Right lobe of liver (tissue), 6 donors: ENCODE results near the gene TTC19. TPM values are rescaled to one million over a fixed set of nuclear protein-coding genes. Genes with fewer than 3 reads are reported as not detected.

Source experiments
- ATAC-seq, 4 donors: fragments of 200-7000 bp; cut with Tn5 transposase; one replicate each; pipeline ENCODE4 v1.9.1; 2020; ENCODE audit warnings: mild to moderate bottlenecking in 4 of 4, moderate library complexity in 4 of 4
- DNase-seq, 3 donors: peaks; one replicate each; pipeline ENCODE4 v3.0.0-alpha.2; 2020
- H3K27ac ChIP-seq, 3 donors: fragments of 200-600 bp; one replicate each; pipeline ENCODE4 v1.8.0; 2022
- H3K27me3 ChIP-seq, 2 donors: fragments of 200-600 bp; one replicate each; pipeline ENCODE4 v1.8.0; 2022
- H3K36me3 ChIP-seq, 4 donors: fragments of 200-600 bp; sonication (generic) in 1 of 4; one replicate each; pipeline versions ENCODE4 v1.5.1 to v1.8.0; 2017 to 2022; ENCODE audit warnings: control low read depth in 1 of 4
- H3K4me1 ChIP-seq, 4 donors: fragments of 200-600 bp; sonication (generic) in 1 of 4; one replicate each; pipeline versions ENCODE4 v1.5.1 to v1.8.0; 2017 to 2022; ENCODE audit warnings: control low read depth in 1 of 4
- H3K4me3 ChIP-seq, 3 donors: fragments of 200-600 bp; one replicate each; pipeline ENCODE4 v1.8.0; 2022
- H3K9me3 ChIP-seq, 4 donors: fragments of 200-600 bp; sonication (generic) in 1 of 4; one replicate each; pipeline versions ENCODE4 v1.5.1 to v1.8.0; 2017 to 2022; ENCODE audit warnings: control low read depth in 1 of 4
- CTCF ChIP-seq, 4 donors: fragments of 200-600 bp in 3 of 4; fragments of 450-650 bp in 1 of 4; IDR thresholded peaks; one replicate each; pipeline versions ENCODE4 v1.5.1 to v1.8.0; 2016 to 2022; ENCODE audit warnings: antibody characterized with exemption in 4 of 4, mild to moderate bottlenecking in 2 of 4
- POLR2A ChIP-seq: fragments of 450-650 bp; IDR thresholded peaks from one replicate; pipeline ENCODE4 v1.6.1; 2017; ENCODE audit warnings: antibody characterized with exemption, mild to moderate bottlenecking
- WGBS: methylation state at CpG from one replicate; pipeline ENCODE4 v1.1.6; 2018; ENCODE audit warnings: low coverage, low lambda C conversion rate; ENCODE audit not compliant: insufficient coverage; ENCODE audit errors: missing lambda C conversion rate; 5-methylcytosine and 5-hydroxymethylcytosine counted together
- intact Hi-C, 2 donors: fragments of 100-400 bp; cut with DNase I; formaldehyde crosslinking; loops; one replicate each; pipeline versions ENCODE4 v1.11.2 to v1.14.1; 2022
- total RNA-seq, 6 experiments: library from RNA; depleted of rRNA in 2 of 6; stranded (reverse); fragments of >200 nt in 2 of 6; fragmentation: NEBNext Ultra II Directional in 3 of 6; extraction: Animal tissue kit (Norgen Biotek cat#: 25700) in 3 of 6; gene quantifications; one replicate each; pipeline versions ENCODE4 v1.1.0 to v1.2.4, GENCODE V29; 2016 to 2023
- donor health status: DM: no; HTN: yes; CAD: no.
- donor health status: DM: no; HTN: no; CAD: no.
- donor health status: DM: no; HTN: no; CAD: no.
- donor health status: DM: no; HTN: yes; CAD: no.
- donor health status: DM: no; HTN: yes; CAD: no.

Gene TTC19
- total RNA-seq, 6 experiments from 2014 or later, result 14.3 to 32.3 (median 19.9) TPM

- H3K27me3 ChIP-seq, result no peaks in the 10 kb centered on the region
- H3K9me3 ChIP-seq, result no peaks in the 10 kb centered on the region
- 43% methylated on average over 13 of the region's 13 CpGs for WGBS
- TF ChIP-seq CTCF (IDR thresholded peaks at IDR 0.05) (no peak), POLR2A (no peak)
- peaks cover 0 to 7% (median 0%) of the 10 kb centered on the region in 4 donors for H3K4me1 ChIP-seq
- no peak for DNase-seq
- H3K36me3 ChIP-seq, result no peaks in the 10 kb centered on the region
- intact Hi-C loops, result no loop called here
- ATAC-seq, result peak; percentile 15 to 49 (median 46)
- no peak overlapping the region for H3K4me3 ChIP-seq
- peak overlapping the region in 1 of 3 donors; percentile 5 for H3K27ac ChIP-seq
These were observed 33.3 kb upstream of the TTC19 start for GRCh38 chr17:15966183-15966878.

- no peak for TF ChIP-seq CTCF (IDR thresholded peaks at IDR 0.05)
- TF ChIP-seq POLR2A, result no peak
- H3K36me3 ChIP-seq, result no peaks in the 10 kb centered on the region
- DNase-seq (no peak), ATAC-seq (peak; percentile 28 to 58 (median 38))
- no peaks in the 10 kb centered on the region for H3K27me3 ChIP-seq
- H3K4me3 ChIP-seq, result no peak overlapping the region
- H3K27ac ChIP-seq, result peak overlapping the region in 1 of 3 donors; percentile 5
- 51% methylated on average over 10 of the region's 11 CpGs for WGBS
- no peaks in the 10 kb centered on the region for H3K9me3 ChIP-seq
- H3K4me1 ChIP-seq, result peaks cover 0 to 7% (median 0%) of the 10 kb centered on the region in 4 donors
- intact Hi-C loops, result no loop called here
These were observed 32.8 kb upstream of the TTC19 start for GRCh38 chr17:15966879-15967248.

- Histone ChIP-seq H3K27ac (no peak overlapping the region), H3K4me1 (peaks cover 0 to 7% (median 0%) of the 10 kb centered on the region in 4 donors), H3K4me3 (no peak overlapping the region), H3K9me3 (no peaks in the 10 kb centered on the region), H3K27me3 (no peaks in the 10 kb centered on the region), H3K36me3 (no peaks in the 10 kb centered on the region)
- intact Hi-C loops, result no loop called here
- ATAC-seq (peak; percentile 73 to 84 (median 77)), DNase-seq (peak in 1 of 3 donors; percentile 77)
- 71% methylated on average over 10 of the region's 11 CpGs for WGBS
- TF ChIP-seq CTCF (IDR thresholded peaks at IDR 0.05) (no peak), POLR2A (no peak)
These were observed 31.8 kb upstream of the TTC19 start for GRCh38 chr17:15967706-15968399.

- Histone ChIP-seq H3K27me3 (no peaks in the 10 kb centered on the region), H3K36me3 (no peaks in the 10 kb centered on the region), H3K4me1 (peaks cover 0 to 7% (median 0%) of the 10 kb centered on the region in 4 donors), H3K27ac (no peak overlapping the region), H3K9me3 (no peaks in the 10 kb centered on the region), H3K4me3 (no peak overlapping the region)
- no peak for TF ChIP-seq CTCF (IDR thresholded peaks at IDR 0.05)
- WGBS, result 93% methylated on average over 6 of the region's 8 CpGs
- no peak for ATAC-seq
- DNase-seq, result no peak
- intact Hi-C loops, result no loop called here
These were observed 30.2 kb upstream of the TTC19 start for GRCh38 chr17:15969463-15969862.
